Gastrocnemius medialis (tissue), 4 donors: ENCODE measurements around the gene ZIM2.

Source experiments
- POLR2A ChIP-seq, 2 donors: fragments of 450-650 bp; IDR thresholded peaks; one replicate each; pipeline ENCODE4 v1.6.1; 2017; ENCODE audit warnings: antibody characterized with exemption in 2 of 2, mild to moderate bottlenecking in 2 of 2, moderate library complexity in 2 of 2
- TF ChIP-seq, protein P1 (sequence below), 5 experiments: fragments of 450-650 bp in 3 of 5; fragments of 200-600 bp in 2 of 5; sonication (generic) in 2 of 5; IDR thresholded peaks in 4 of 5; conservative IDR thresholded peaks in 1 of 5; 1 replicate in 4 of 5; 2 replicates in 1 of 5; pipeline ENCODE4 v1.5.1; 2016 to 2019; ENCODE audit warnings: antibody characterized with exemption in 5 of 5, mild to moderate bottlenecking in 3 of 5, moderate library complexity in 3 of 5

DNA sequence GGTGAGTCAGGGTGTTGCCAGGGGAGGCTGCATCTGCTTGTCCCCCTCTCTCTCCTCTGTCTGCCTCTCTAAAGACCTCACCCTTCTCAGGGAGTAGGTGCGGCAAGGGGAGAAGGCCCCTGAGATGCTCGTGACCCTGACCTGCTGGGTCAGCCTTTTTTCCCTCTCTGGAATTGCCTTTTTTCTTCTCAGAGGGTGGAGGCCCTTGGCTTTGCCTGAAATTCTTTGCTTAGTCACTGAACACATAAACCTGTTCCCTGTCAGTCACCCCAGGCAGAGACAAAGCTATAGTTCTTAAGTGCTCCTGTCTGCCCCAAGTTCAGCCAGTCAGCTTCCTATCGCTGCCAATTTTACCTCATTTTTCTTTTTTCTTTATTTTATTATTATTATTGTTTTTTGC is 35.2 kb upstream of the ZIM2 start:
- TF ChIP-seq, protein P1, sequence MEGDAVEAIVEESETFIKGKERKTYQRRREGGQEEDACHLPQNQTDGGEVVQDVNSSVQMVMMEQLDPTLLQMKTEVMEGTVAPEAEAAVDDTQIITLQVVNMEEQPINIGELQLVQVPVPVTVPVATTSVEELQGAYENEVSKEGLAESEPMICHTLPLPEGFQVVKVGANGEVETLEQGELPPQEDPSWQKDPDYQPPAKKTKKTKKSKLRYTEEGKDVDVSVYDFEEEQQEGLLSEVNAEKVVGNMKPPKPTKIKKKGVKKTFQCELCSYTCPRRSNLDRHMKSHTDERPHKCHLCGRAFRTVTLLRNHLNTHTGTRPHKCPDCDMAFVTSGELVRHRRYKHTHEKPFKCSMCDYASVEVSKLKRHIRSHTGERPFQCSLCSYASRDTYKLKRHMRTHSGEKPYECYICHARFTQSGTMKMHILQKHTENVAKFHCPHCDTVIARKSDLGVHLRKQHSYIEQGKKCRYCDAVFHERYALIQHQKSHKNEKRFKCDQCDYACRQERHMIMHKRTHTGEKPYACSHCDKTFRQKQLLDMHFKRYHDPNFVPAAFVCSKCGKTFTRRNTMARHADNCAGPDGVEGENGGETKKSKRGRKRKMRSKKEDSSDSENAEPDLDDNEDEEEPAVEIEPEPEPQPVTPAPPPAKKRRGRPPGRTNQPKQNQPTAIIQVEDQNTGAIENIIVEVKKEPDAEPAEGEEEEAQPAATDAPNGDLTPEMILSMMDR (IDR thresholded peaks at IDR 0.05 in 4 of 5, conservative IDR thresholded peaks at IDR 0.05 in 1 of 5), result no peak
- TF ChIP-seq POLR2A (IDR thresholded peaks at IDR 0.05), result no peak
